Liver (tissue), 9 donors: ENCODE measurements around the gene IKZF1. TPM values are rescaled to one million over a fixed set of nuclear protein-coding genes. Genes with fewer than 3 reads are reported as not detected.

ENCODE experiments used
- DNase-seq: peaks from one replicate; pipeline ENCODE4 v3.0.0-alpha.2; 2017; ENCODE audit warnings: low spot score
- H3K27ac ChIP-seq, 2 donors: one replicate each; pipeline ENCODE4 v1.7.0; 2013; ENCODE audit warnings: inconsistent platforms in 2 of 2, low read length in 2 of 2, control low read depth in 1 of 2, low read depth in 1 of 2, mild to moderate bottlenecking in 1 of 2
- H3K27me3 ChIP-seq, 4 donors: one replicate each; pipeline versions ENCODE4 v1.6.1 to v1.7.0; 2013; ENCODE audit warnings: low read length in 3 of 4, inconsistent platforms in 1 of 4, mild to moderate bottlenecking in 1 of 4, moderate library complexity in 1 of 4; ENCODE audit not compliant: control insufficient read depth in 4 of 4, insufficient read depth in 4 of 4
- H3K36me3 ChIP-seq, 4 donors: one replicate each; pipeline versions ENCODE4 v1.6.1 to v1.7.0; 2013; ENCODE audit warnings: low read length in 3 of 4, mild to moderate bottlenecking in 3 of 4, low read depth in 1 of 4, moderate library complexity in 1 of 4; ENCODE audit not compliant: control insufficient read depth in 4 of 4, insufficient read depth in 3 of 4
- H3K4me1 ChIP-seq, 4 donors: one replicate each; pipeline versions ENCODE4 v1.6.1 to v1.7.0; 2013; ENCODE audit warnings: low read length in 3 of 4, mild to moderate bottlenecking in 3 of 4, moderate library complexity in 1 of 4; ENCODE audit not compliant: control insufficient read depth in 4 of 4, insufficient read depth in 4 of 4
- H3K4me3 ChIP-seq, 3 donors: one replicate each; pipeline versions ENCODE4 v1.6.1 to v1.7.0; 2013; ENCODE audit warnings: low read length in 3 of 3, control low read depth in 1 of 3, low read depth in 1 of 3, mild to moderate bottlenecking in 1 of 3
- H3K9ac ChIP-seq, 2 donors: one replicate each; pipeline ENCODE4 v1.7.0; 2013; ENCODE audit warnings: low read length in 2 of 2, mild to moderate bottlenecking in 2 of 2, moderate library complexity in 2 of 2, control low read depth in 1 of 2, low read depth in 1 of 2
- H3K9me3 ChIP-seq, 4 donors: one replicate each; pipeline versions ENCODE4 v1.6.1 to v1.7.0; 2013; ENCODE audit warnings: low read length in 3 of 4; ENCODE audit not compliant: control insufficient read depth in 4 of 4
- ATF3 ChIP-seq: IDR thresholded peaks from 2 replicates; pipeline ENCODE4 v1.6.1; 2016; ENCODE audit warnings: antibody characterized with exemption
- CTCF ChIP-seq: fragments of 150-350 bp; IDR thresholded peaks from 2 replicates; pipeline ENCODE4 v1.5.1; 2017; ENCODE audit warnings: improper control_type of control experiment, low read depth, low read length; ENCODE audit not compliant: missing input control
- EGR1 ChIP-seq, 2 donors: IDR thresholded peaks; 2 replicates each; pipeline ENCODE4 v1.6.1; 2016 to 2018; ENCODE audit warnings: antibody characterized with exemption in 2 of 2, low read depth in 2 of 2
- FOXA1 ChIP-seq: IDR thresholded peaks from 2 replicates; pipeline ENCODE4 v1.6.1; 2016; ENCODE audit warnings: antibody characterized with exemption
- FOXA2 ChIP-seq: IDR thresholded peaks from 2 replicates; pipeline ENCODE4 v1.6.1; 2016; ENCODE audit warnings: antibody characterized with exemption
- GABPA ChIP-seq, 2 donors: IDR thresholded peaks in 1 of 2; conservative IDR thresholded peaks in 1 of 2; 2 replicates each; pipeline ENCODE4 v1.6.1; 2016; ENCODE audit warnings: antibody characterized with exemption in 2 of 2, mild to moderate bottlenecking in 1 of 2, moderate library complexity in 1 of 2
- HNF4A ChIP-seq, 2 donors: conservative IDR thresholded peaks; 2 replicates each; pipeline ENCODE4 v1.6.1; 2016; ENCODE audit warnings: antibody characterized with exemption in 2 of 2, mild to moderate bottlenecking in 2 of 2
- HNF4G ChIP-seq: IDR thresholded peaks from 2 replicates; pipeline ENCODE4 v1.6.1; 2016; ENCODE audit warnings: antibody characterized with exemption
- JUND ChIP-seq, 2 donors: IDR thresholded peaks; 2 replicates each; pipeline ENCODE4 v1.6.1; 2016; ENCODE audit warnings: antibody characterized with exemption in 2 of 2
- MAX ChIP-seq: IDR thresholded peaks from 2 replicates; pipeline ENCODE4 v1.6.1; 2016; ENCODE audit warnings: antibody characterized with exemption
- RAD21 ChIP-seq, 2 donors: IDR thresholded peaks; 2 replicates each; pipeline ENCODE4 v1.6.1; 2016; ENCODE audit warnings: antibody characterized with exemption in 2 of 2, mild to moderate bottlenecking in 2 of 2
- REST ChIP-seq: IDR thresholded peaks from 2 replicates; pipeline ENCODE4 v1.6.1; 2016; ENCODE audit warnings: antibody characterized with exemption, mild to moderate bottlenecking
- RXRA ChIP-seq, 2 donors: IDR thresholded peaks; 2 replicates each; pipeline ENCODE4 v1.6.1; 2017 to 2018; ENCODE audit warnings: antibody characterized with exemption in 2 of 2, mild to moderate bottlenecking in 1 of 2
- SP1 ChIP-seq: IDR thresholded peaks from 2 replicates; pipeline ENCODE4 v1.6.1; 2018; ENCODE audit warnings: antibody characterized with exemption, mild to moderate bottlenecking
- TAF1 ChIP-seq: conservative IDR thresholded peaks from 2 replicates; pipeline ENCODE4 v1.6.1; 2016; ENCODE audit warnings: antibody characterized with exemption, mild to moderate bottlenecking
- YY1 ChIP-seq: IDR thresholded peaks from 2 replicates; pipeline ENCODE4 v1.6.1; 2016; ENCODE audit warnings: antibody characterized with exemption, mild to moderate bottlenecking
- ZBTB33 ChIP-seq: IDR thresholded peaks from 2 replicates; pipeline ENCODE4 v1.6.1; 2016; ENCODE audit warnings: antibody characterized with exemption
- WGBS: extraction: QIAGEN DNeasy Blood & Tissue Kit; methylation state at CpG from one replicate; pipeline ENCODE4 v1.1.7; 2013; 5-methylcytosine and 5-hydroxymethylcytosine counted together
- polyA plus RNA-seq, 2 donors: library from polyadenylated mRNA; stranded (reverse) in 1 of 2; unstranded in 1 of 2; fragments of 200-250 nt in 1 of 2; fragments of >200 nt in 1 of 2; fragmentation: Nextera tagmentation in 1 of 2; extraction: Ambion mirVana in 1 of 2; gene quantifications; one replicate each; pipeline versions ENCODE4 v1.2.1 to v1.2.3, GENCODE V29; 2013 to 2015
- total RNA-seq, 2 donors: library from RNA; depleted of rRNA; stranded (reverse); fragments of >200 nt; gene quantifications; one replicate each; pipeline ENCODE4 v1.2.3, GENCODE V29; 2014
- donor health status: healthy.
- donor health status: healthy.
- donor health status: healthy.
- donor health status: healthy.
- donor health status: healthy.

Gene IKZF1
- total and polyA plus RNA-seq, 4 donors = 1.6 to 43.5 (median 6.2) TPM

GRCh38 chr7:50330696-50331095 lies 26.2 kb downstream of the IKZF1 start:
- 42% methylated on average over 3 of the region's 3 CpGs for WGBS
- H3K36me3 ChIP-seq = no peaks in the 10 kb centered on the region

More at GRCh38 chr7:50330696-50331095, 26.2 kb downstream of the IKZF1 start:
- H3K9me3 ChIP-seq = no peaks in the 10 kb centered on the region
- TF ChIP-seq TAF1 = no peak
- no peak for TF ChIP-seq RAD21 (IDR thresholded peaks at IDR 0.05)
- TF ChIP-seq CTCF = no peak
- TF ChIP-seq YY1 = no peak
- no peak for TF ChIP-seq FOXA1
- no peak for TF ChIP-seq FOXA2
- no peak for TF ChIP-seq HNF4G
- TF ChIP-seq EGR1 (IDR thresholded peaks at IDR 0.05; ENCODE audit: low read depth in 2 of 2) = no peak
- no peak for TF ChIP-seq RXRA (IDR thresholded peaks at IDR 0.05)
- no peak for TF ChIP-seq HNF4A (conservative IDR thresholded peaks at IDR 0.05)
- TF ChIP-seq GABPA (IDR thresholded peaks at IDR 0.05 in 1 of 2, conservative IDR thresholded peaks at IDR 0.05 in 1 of 2) = no peak
- TF ChIP-seq SP1 = no peak
- TF ChIP-seq ZBTB33 = no peak
- no peak for TF ChIP-seq JUND (IDR thresholded peaks at IDR 0.05)
- no peak for TF ChIP-seq REST
- no peak for TF ChIP-seq ATF3
- TF ChIP-seq MAX = no peak
- H3K27me3 ChIP-seq = peaks cover 0 to 5% (median 0%) of the 10 kb centered on the region in 4 donors
- no peak for DNase-seq
- no peak overlapping the region for H3K27ac ChIP-seq
- H3K4me1 ChIP-seq = no peaks in the 10 kb centered on the region
- no peak overlapping the region for H3K9ac ChIP-seq
- no peak overlapping the region for H3K4me3 ChIP-seq
